Measurements from ENCODE around the gene ATP8A2.

ATP8A2 gene

DNA sequence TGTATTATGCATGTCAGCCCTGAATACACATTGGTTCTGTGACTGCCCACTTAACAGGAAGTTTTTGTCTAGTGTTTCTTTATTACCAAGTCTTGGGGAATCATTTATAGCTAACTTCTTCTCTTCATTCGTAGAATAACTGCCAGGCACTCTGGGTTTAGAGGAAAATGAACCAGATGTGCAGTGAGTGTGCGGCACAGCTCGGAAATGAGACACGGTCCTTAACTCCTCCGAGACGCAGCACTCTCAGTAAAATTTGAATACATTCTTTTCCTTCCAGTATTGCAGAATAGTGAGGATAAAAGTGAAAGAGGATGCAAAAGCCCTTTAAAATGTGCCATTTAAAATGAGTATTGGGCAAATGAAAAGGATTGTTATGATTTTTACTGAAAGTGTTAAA is 29.2 kb downstream of the ATP8A2 start:
- no peak for DNase-seq (ENCODE audit: low read depth)
- no peak overlapping the region for H3K4me3 ChIP-seq (replicated peaks; ENCODE audit: low read depth, low read length)
- TF ChIP-seq, protein P1, sequence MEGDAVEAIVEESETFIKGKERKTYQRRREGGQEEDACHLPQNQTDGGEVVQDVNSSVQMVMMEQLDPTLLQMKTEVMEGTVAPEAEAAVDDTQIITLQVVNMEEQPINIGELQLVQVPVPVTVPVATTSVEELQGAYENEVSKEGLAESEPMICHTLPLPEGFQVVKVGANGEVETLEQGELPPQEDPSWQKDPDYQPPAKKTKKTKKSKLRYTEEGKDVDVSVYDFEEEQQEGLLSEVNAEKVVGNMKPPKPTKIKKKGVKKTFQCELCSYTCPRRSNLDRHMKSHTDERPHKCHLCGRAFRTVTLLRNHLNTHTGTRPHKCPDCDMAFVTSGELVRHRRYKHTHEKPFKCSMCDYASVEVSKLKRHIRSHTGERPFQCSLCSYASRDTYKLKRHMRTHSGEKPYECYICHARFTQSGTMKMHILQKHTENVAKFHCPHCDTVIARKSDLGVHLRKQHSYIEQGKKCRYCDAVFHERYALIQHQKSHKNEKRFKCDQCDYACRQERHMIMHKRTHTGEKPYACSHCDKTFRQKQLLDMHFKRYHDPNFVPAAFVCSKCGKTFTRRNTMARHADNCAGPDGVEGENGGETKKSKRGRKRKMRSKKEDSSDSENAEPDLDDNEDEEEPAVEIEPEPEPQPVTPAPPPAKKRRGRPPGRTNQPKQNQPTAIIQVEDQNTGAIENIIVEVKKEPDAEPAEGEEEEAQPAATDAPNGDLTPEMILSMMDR (IDR thresholded peaks at IDR 0.05; ENCODE audit: low read length, missing control alignments), result no peak

DNA sequence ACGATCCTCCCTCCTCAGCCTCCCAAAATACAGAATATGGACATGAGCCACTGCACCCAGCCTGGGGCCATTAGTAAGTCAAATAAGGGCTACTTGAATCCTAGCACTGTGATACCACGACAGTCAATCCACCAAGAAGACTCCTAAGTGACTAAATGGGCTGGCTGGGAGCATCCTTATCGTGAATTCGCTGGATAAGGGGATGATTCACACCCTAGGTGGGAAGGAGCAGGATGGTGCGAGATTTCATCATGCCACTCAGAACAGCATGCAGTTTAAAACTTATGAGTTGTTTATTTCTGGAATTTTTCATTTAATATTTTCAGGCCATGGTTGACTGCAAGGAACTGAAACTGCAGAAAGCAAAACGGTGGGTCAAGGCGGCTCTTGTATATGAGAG is 30.2 kb downstream of the ATP8A2 start:
- TF ChIP-seq, protein P1 (IDR thresholded peaks at IDR 0.05; ENCODE audit: low read length, missing control alignments), result no peak

DNA sequence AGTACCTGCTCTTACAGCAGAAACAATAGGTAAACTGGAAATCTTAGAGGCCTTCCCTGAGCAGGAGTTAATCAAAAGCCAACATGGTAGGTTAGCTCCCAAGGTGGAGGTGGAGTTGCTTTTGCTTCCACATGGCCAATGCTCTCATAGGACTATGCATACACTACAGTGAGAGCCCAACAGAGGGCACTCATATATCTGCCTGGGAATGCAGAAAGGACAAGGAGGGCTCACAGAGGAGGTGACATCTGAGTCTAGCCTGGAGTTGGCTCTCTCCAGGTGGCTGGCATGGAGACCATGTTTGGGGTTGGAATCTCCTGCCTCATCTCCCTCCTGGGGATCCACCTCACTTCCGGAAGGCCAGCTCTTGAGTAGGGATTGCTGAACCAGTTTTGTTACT is 34.6 kb downstream of the ATP8A2 start:
- DNase-seq (ENCODE audit: low read depth), result no peak

More for the DNA sequence above, 30.2 kb downstream of the ATP8A2 start:
- H3K4me3 ChIP-seq (replicated peaks; ENCODE audit: low read depth, low read length), result no peak overlapping the region
- DNase-seq (ENCODE audit: low read depth), result no peak

DNA sequence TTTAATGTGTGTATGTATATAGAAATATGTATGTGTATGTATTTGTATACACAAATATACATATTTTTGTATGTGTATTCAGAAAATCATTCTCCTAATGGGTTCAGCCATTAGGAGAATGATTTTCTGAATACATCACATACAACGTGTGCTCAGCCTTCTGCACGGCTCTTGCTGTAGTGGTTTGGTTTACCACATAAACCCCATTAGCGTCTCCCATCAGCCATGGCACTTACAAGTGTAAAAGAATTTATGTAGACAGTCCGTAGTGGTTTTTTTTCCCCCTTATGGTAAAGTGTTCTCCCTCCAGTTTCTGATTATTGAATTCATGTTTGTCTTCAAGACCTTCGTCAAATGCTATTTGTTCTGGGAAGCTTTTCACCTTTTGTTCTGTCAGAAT is 38.2 kb downstream of the ATP8A2 start:
- no peak overlapping the region for H3K4me3 ChIP-seq (replicated peaks; ENCODE audit: low read depth, low read length)
- no peak for DNase-seq (ENCODE audit: low read depth)
- TF ChIP-seq, protein P1 (IDR thresholded peaks at IDR 0.05; ENCODE audit: low read length, missing control alignments), result no peak

More for the DNA sequence above, 34.6 kb downstream of the ATP8A2 start:
- H3K4me3 ChIP-seq (replicated peaks; ENCODE audit: low read depth, low read length), result no peak overlapping the region
- TF ChIP-seq, protein P1 (IDR thresholded peaks at IDR 0.05; ENCODE audit: low read length, missing control alignments), result no peak

DNA sequence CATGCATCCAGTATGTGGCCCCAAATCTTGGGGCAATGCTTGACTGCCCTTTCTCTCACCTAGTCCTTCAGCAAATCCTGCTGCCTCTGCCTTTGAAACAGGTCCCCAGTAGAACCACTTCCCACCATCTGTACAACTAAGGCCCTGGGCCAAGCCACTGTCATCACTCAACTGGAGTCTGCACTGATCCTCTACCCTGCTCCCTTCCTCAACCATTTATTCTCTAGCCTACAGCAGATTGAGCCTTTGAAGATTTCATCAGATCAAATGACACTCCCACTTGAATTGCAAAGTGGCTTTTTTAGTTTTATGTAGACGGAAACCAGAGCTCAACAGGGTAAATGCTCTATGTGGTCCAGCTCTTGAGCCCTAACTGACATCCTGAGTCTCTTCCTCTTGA is 43.5 kb downstream of the ATP8A2 start:
- DNase-seq (ENCODE audit: low read depth), result no peak
- TF ChIP-seq, protein P1 (IDR thresholded peaks at IDR 0.05; ENCODE audit: low read length, missing control alignments), result no peak
- no peak overlapping the region for H3K4me3 ChIP-seq (replicated peaks; ENCODE audit: low read depth, low read length)

DNA sequence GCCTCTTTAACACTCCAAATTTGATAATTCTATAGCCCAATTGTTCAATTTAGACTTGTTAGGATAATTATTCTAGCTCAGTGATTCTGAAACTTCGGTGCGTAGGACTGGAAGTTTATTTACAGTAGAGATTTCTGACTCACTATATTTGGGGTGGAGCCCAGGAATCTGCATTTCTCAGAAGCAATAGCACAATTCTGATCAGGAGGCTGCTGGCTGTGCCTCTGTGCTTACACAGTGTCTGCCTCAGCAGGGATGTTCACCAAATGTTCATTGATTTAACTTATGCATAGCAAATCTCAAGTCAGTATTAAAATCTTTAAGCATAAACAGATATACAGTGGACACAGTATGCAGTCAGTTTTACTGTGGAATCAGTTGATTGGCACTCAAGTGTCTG is 45.8 kb downstream of the ATP8A2 start:
- H3K4me3 ChIP-seq (replicated peaks; ENCODE audit: low read depth, low read length), result no peak overlapping the region
- TF ChIP-seq, protein P1 (IDR thresholded peaks at IDR 0.05; ENCODE audit: low read length, missing control alignments), result no peak
- no peak for DNase-seq (ENCODE audit: low read depth)

DNA sequence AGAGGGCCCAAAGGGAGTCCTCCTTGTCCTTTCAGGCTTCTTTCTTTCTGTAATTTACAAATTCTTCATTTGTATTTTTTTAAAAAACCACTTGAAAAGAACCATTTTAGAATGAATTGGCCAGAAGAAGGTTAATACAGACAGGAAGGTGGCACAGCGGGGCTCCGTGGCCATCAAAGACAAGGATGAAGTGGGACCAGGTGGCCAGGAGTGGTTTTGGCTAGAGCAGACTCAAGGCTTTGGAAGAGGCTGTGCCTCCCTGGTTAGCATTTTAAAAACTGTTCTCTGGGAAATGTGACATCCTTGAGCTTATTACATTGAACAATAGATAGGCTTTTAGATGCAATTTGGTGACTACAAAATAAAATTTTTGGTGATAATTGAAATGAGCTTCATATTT is 48.4 kb downstream of the ATP8A2 start:
- TF ChIP-seq, protein P1 (IDR thresholded peaks at IDR 0.05; ENCODE audit: low read length, missing control alignments), result no peak
- no peak overlapping the region for H3K4me3 ChIP-seq (replicated peaks; ENCODE audit: low read depth, low read length)
- DNase-seq (ENCODE audit: low read depth), result no peak
